ENCODE measurements around the gene HLA-DRB1. TPM values are rescaled to one million over a fixed set of nuclear protein-coding genes. Genes with fewer than 3 reads are reported as not detected.
"Not testable (repeated sequence)": the region's sequence is repeated elsewhere in the genome, so short reads cannot be mapped to it uniquely, and the experiment has no call there.

HLA-DRB1 gene
- total RNA-seq: 335 TPM
- long read RNA-seq, transcript HLA-DRB1-201 (6 exons, 1,229 nt): major isoform, 490 of 1,292 reads
- long read RNA-seq, partial matches to known transcripts: 409 of 1,292 reads
- long read RNA-seq, other reads (novel, unspliced or antisense): 393 of 1,292 reads

- H3K27me3 ChIP-seq: no peaks in the 10 kb centered on the region
- H3K4me1 ChIP-seq: no peaks in the 10 kb centered on the region
- DNase-seq: no peak
- TF ChIP-seq CTCF (IDR thresholded peaks at IDR 0.05): no peak
- H3K4me3 ChIP-seq: no peak within 1 kb of the TSS
- H3K9me3 ChIP-seq: no peaks in the 10 kb centered on the region
- intact Hi-C loops (cut with DNase I): no loop called here
- ATAC-seq: peak; percentile 99
- H3K36me3 ChIP-seq: no peaks in the 10 kb centered on the region
- H3K27ac ChIP-seq: no peak within 1 kb of the TSS
These were observed at the start of gene HLA-DRB1 for GRCh38 chr6:32589596-32590449. HLA-DRB1 (minus strand) TSS chr6:32589848; CDS start chr6:32589742, 106 bp downstream.

GRCh38 chr6:32638532-32639219, 49.0 kb upstream of the HLA-DRB1 start:
- Histone ChIP-seq H3K27me3 (no peaks in the 10 kb centered on the region), H3K9me3 (no peaks in the 10 kb centered on the region), H3K27ac (no peak overlapping the region), H3K4me1 (no peaks in the 10 kb centered on the region), H3K4me3 (no peak overlapping the region), H3K36me3 (no peaks in the 10 kb centered on the region)
- TF ChIP-seq CTCF (IDR thresholded peaks at IDR 0.05): no peak
- intact Hi-C loops (cut with DNase I): no loop called here
- DNase-seq (no peak), ATAC-seq (no peak)

GRCh38 chr6:32637883-32638282, 48.2 kb upstream of the HLA-DRB1 start:
- Histone ChIP-seq H3K9me3 (no peaks in the 10 kb centered on the region), H3K27me3 (no peaks in the 10 kb centered on the region), H3K36me3 (no peaks in the 10 kb centered on the region), H3K27ac (no peak overlapping the region), H3K4me3 (peak overlapping the region; percentile 25), H3K4me1 (no peaks in the 10 kb centered on the region)
- no peak for TF ChIP-seq CTCF (IDR thresholded peaks at IDR 0.05)
- ATAC-seq: no peak
- no peak for DNase-seq
- intact Hi-C loops (cut with DNase I): no loop called here

- intact Hi-C loops (cut with DNase I): no loop called here
- Histone ChIP-seq H3K27ac (no peak within 1 kb of the TSS), H3K4me1 (no peaks in the 10 kb centered on the region), H3K9me3 (no peaks in the 10 kb centered on the region), H3K4me3 (peak within 1 kb of the TSS; percentile 25), H3K27me3 (no peaks in the 10 kb centered on the region), H3K36me3 (no peaks in the 10 kb centered on the region)
- no peak for DNase-seq
- peak; percentile 96 for ATAC-seq
- TF ChIP-seq CTCF (IDR thresholded peaks at IDR 0.05): no peak
These were observed 47.7 kb upstream of the HLA-DRB1 start, which contains the start of gene HLA-DQA1 for GRCh38 chr6:32637219-32637880. HLA-DQA1 (plus strand) TSS chr6:32637406; CDS start chr6:32637459, 53 bp downstream.

- no peak overlapping the region for H3K4me3 ChIP-seq
- no peak for TF ChIP-seq CTCF (IDR thresholded peaks at IDR 0.05)
These were observed 46.0 kb upstream of the HLA-DRB1 start for GRCh38 chr6:32635526-32636123.

GRCh38 chr6:32629793-32630192, 40.1 kb upstream of the HLA-DRB1 start:
- ATAC-seq; H3K27ac ChIP-seq; H3K9me3 ChIP-seq; intact Hi-C loops (cut with DNase I); H3K36me3 ChIP-seq; H3K4me3 ChIP-seq; H3K4me1 ChIP-seq; H3K27me3 ChIP-seq; DNase-seq: not testable (repeated sequence)

More at GRCh38 chr6:32635526-32636123, 46.0 kb upstream of the HLA-DRB1 start:
- Histone ChIP-seq H3K4me1 (no peaks in the 10 kb centered on the region), H3K36me3 (no peaks in the 10 kb centered on the region), H3K27me3 (no peaks in the 10 kb centered on the region), H3K27ac (no peak overlapping the region), H3K9me3 (no peaks in the 10 kb centered on the region)
- DNase-seq (no peak), ATAC-seq (no peak)
- intact Hi-C loops (cut with DNase I): no loop called here
